Measurements from ENCODE around the gene SLC6A20. TPM values are rescaled to one million over a fixed set of nuclear protein-coding genes. Genes with fewer than 3 reads are reported as not detected.

The SLC6A20 gene
- total RNA-seq, 1 experiment from 2014 or later = 0.09 TPM

GRCh38 chr3:45741742-45742460 is 54.4 kb downstream of the SLC6A20 start:
- Mint-ChIP-seq H3K4me1 (peaks cover 58 to 59% of the 10 kb centered on the region in 2 experiments), H3K9me3 (no peaks in the 10 kb centered on the region), H3K36me3 (ENCODE audit: insufficient read depth in 1 of 3, low read depth in 3 of 3) (peaks cover 30 to 63% (median 61%) of the 10 kb centered on the region in 3 experiments), H3K27ac (peak overlapping the region; percentile 12 to 98 (median 83); a peak in 6 of 7 replicates), H3K4me3 (no peak overlapping the region; a peak in 1 of 5 replicates), H3K27me3 (ENCODE audit: low read depth) (no peaks in the 10 kb centered on the region)
- Histone ChIP-seq H3K56ac (ENCODE audit: insufficient read length, low read depth, low read length) (no peak overlapping the region), H4K20me1 (ENCODE audit: control insufficient read depth, insufficient read depth, insufficient read length) (no peaks in the 10 kb centered on the region), H4K5ac (ENCODE audit: insufficient read length, low read depth, low read length) (no peak overlapping the region), H3K27me3 (ENCODE audit: insufficient read depth, low read length) (no peaks in the 10 kb centered on the region), H4K8ac (replicated peaks; ENCODE audit: insufficient read length, low read depth, low read length) (no peak overlapping the region), H3K79me2 (ENCODE audit: insufficient read depth, low read length) (no peaks in the 10 kb centered on the region), H2BK15ac (ENCODE audit: low read depth, low read length) (no peak overlapping the region), H2AK5ac (ENCODE audit: insufficient read length, low read length) (no peak overlapping the region), H2BK120ac (ENCODE audit: low read depth, low read length, poor library complexity, severe bottlenecking) (no peak overlapping the region), H2BK5ac (ENCODE audit: insufficient read length, low read length) (no peak overlapping the region), H3T11ph (ENCODE audit: low read length) (no peak overlapping the region), H3K23me2 (ENCODE audit: insufficient read length, low read depth, low read length, poor library complexity, severe bottlenecking) (no peaks in the 10 kb centered on the region), H3K27ac (ENCODE audit: insufficient read length, low read depth, low read length) (no peak overlapping the region), H3K23ac (ENCODE audit: insufficient read length, low read depth, low read length) (no peak overlapping the region), H3K4me1 (ENCODE audit: insufficient read depth, low read length) (peaks cover 7% of the 10 kb centered on the region; the same call in 1 of the 2 replicates), H3K9ac (ENCODE audit: extremely low read depth, insufficient read length, low read length) (no peak overlapping the region), H3K9me3 (ENCODE audit: control insufficient read depth, low read depth, low read length) (no peaks in the 10 kb centered on the region), H2BK12ac (ENCODE audit: insufficient read length, low read depth, low read length) (no peak overlapping the region), H4K91ac (ENCODE audit: insufficient read length, low read depth, low read length) (no peak overlapping the region), H3K14ac (ENCODE audit: insufficient read depth, low read length) (no peak overlapping the region), H3K4me2 (ENCODE audit: insufficient read depth, insufficient read length, low read length) (no peak overlapping the region), H3K4ac (ENCODE audit: low read depth, low read length) (no peak overlapping the region), H2BK20ac (ENCODE audit: low read depth, low read length, poor library complexity, severe bottlenecking) (no peak overlapping the region), H2AFZ (ENCODE audit: low read length) (no peak overlapping the region), H3K18ac (ENCODE audit: insufficient read length, low read depth, low read length) (no peak overlapping the region), H3K79me1 (ENCODE audit: insufficient read depth, low read depth, low read length, poor library complexity, severe bottlenecking) (no peaks in the 10 kb centered on the region)
- no CpG with 5 or more reads among the region's 6 CpGs for WGBS (ENCODE audit: extremely low coverage, insufficient read length, low lambda C conversion rate)
- TF ChIP-seq CTCF (conservative IDR thresholded peaks at IDR 0.05) = no peak
- no peak for DNase-seq
